Astrocyte of the hippocampus (primary cell): ENCODE results near the gene ARMC2.
A peak's percentile ranks its signal among the peaks of the same experiment; 100 is the strongest.
"Not testable (repeated sequence)": the region's sequence is repeated elsewhere in the genome, so short reads cannot be mapped to it uniquely, and the experiment has no call there.

ENCODE experiments used
- DNase-seq: peaks from one replicate; pipeline ENCODE4 v3.0.0; 2011; ENCODE audit warnings: low read depth, low spot score

ARMC2 gene

GRCh38 chr6:108835218-108835850 is 12.9 kb upstream of the ARMC2 start:
- DNase-seq, result peak; percentile 90

GRCh38 chr6:108836061-108836460 is 12.2 kb upstream of the ARMC2 start:
- peak; percentile 34 for DNase-seq

- DNase-seq, result peak; percentile 32
These were observed 10.8 kb upstream of the ARMC2 start for GRCh38 chr6:108837236-108837971.

GRCh38 chr6:108838101-108838717 is 10.0 kb upstream of the ARMC2 start:
- peak; percentile 55 for DNase-seq

- DNase-seq, result no peak
These were observed 9.1 kb upstream of the ARMC2 start for GRCh38 chr6:108839083-108839642.

GRCh38 chr6:108840919-108841318 is 7.3 kb upstream of the ARMC2 start:
- DNase-seq, result no peak

- DNase-seq, result no peak
These were observed 6.8 kb upstream of the ARMC2 start for GRCh38 chr6:108841377-108841855.

GRCh38 chr6:108844135-108844534 is 4.1 kb upstream of the ARMC2 start:
- no peak for DNase-seq

- no peak for DNase-seq
These were observed 3.1 kb upstream of the ARMC2 start for GRCh38 chr6:108845145-108845544.

GRCh38 chr6:108846101-108846500 is 2.1 kb upstream of the ARMC2 start:
- DNase-seq, result no peak

- no peak for DNase-seq
These were observed 1.6 kb upstream of the ARMC2 start for GRCh38 chr6:108846628-108847027.

GRCh38 chr6:108847738-108848115 is 495 bp upstream of the ARMC2 start:
- no peak for DNase-seq

GRCh38 chr6:108850669-108851465 is 2.6 kb downstream of the ARMC2 start:
- DNase-seq, result no peak

- no peak for DNase-seq
These were observed 3.5 kb downstream of the ARMC2 start for GRCh38 chr6:108851756-108852155.

GRCh38 chr6:108853077-108853476 is 4.9 kb downstream of the ARMC2 start:
- no peak for DNase-seq

GRCh38 chr6:108862479-108863191 is 14.4 kb downstream of the ARMC2 start:
- no peak for DNase-seq

- not testable (repeated sequence) for DNase-seq
These were observed 17.6 kb downstream of the ARMC2 start for GRCh38 chr6:108865751-108866286.

GRCh38 chr6:108866798-108867197 is 18.6 kb downstream of the ARMC2 start:
- DNase-seq, result no peak

- DNase-seq, result no peak
These were observed 20.4 kb downstream of the ARMC2 start for GRCh38 chr6:108868647-108869046.

- DNase-seq, result no peak
These were observed 21.7 kb downstream of the ARMC2 start for GRCh38 chr6:108869876-108870275.

GRCh38 chr6:108870357-108870756 is 22.1 kb downstream of the ARMC2 start:
- DNase-seq, result no peak
